ENCODE measurements around the gene SRRT.

Gene SRRT

DNA sequence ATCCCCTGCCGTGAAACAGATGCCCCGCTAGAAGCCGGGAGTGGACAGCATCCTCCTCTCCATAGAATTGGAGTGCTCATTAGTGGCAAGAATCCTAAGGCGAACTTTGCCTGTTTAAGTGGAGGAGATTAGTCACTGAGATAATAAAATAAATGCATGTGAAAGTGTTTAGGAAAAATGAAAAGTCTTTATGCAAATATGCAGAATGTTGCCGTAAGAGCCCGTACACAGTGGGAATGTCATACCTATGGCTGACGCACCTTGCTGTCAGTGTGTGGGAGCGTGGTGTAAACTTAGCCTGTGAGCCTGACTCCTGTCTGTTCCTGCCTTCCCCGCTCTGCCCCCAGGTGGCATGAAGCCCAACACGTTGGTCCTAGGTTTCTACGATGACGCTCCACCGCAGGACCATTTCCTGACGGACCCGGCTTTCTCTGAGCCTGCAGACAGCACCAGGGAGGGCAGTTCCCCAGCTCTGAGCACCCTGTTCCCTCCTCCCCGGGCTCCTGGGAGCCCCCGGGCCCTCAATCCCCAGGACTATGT is 9.5 kb upstream of the SRRT start:
- no peak overlapping the region for H3K4me3 ChIP-seq (replicated peaks; ENCODE audit: low read depth, low read length)
- TF ChIP-seq, protein P1, sequence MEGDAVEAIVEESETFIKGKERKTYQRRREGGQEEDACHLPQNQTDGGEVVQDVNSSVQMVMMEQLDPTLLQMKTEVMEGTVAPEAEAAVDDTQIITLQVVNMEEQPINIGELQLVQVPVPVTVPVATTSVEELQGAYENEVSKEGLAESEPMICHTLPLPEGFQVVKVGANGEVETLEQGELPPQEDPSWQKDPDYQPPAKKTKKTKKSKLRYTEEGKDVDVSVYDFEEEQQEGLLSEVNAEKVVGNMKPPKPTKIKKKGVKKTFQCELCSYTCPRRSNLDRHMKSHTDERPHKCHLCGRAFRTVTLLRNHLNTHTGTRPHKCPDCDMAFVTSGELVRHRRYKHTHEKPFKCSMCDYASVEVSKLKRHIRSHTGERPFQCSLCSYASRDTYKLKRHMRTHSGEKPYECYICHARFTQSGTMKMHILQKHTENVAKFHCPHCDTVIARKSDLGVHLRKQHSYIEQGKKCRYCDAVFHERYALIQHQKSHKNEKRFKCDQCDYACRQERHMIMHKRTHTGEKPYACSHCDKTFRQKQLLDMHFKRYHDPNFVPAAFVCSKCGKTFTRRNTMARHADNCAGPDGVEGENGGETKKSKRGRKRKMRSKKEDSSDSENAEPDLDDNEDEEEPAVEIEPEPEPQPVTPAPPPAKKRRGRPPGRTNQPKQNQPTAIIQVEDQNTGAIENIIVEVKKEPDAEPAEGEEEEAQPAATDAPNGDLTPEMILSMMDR (IDR thresholded peaks at IDR 0.05; ENCODE audit: low read length, missing control alignments), result no peak
- no peak for DNase-seq (ENCODE audit: low read depth)

DNA sequence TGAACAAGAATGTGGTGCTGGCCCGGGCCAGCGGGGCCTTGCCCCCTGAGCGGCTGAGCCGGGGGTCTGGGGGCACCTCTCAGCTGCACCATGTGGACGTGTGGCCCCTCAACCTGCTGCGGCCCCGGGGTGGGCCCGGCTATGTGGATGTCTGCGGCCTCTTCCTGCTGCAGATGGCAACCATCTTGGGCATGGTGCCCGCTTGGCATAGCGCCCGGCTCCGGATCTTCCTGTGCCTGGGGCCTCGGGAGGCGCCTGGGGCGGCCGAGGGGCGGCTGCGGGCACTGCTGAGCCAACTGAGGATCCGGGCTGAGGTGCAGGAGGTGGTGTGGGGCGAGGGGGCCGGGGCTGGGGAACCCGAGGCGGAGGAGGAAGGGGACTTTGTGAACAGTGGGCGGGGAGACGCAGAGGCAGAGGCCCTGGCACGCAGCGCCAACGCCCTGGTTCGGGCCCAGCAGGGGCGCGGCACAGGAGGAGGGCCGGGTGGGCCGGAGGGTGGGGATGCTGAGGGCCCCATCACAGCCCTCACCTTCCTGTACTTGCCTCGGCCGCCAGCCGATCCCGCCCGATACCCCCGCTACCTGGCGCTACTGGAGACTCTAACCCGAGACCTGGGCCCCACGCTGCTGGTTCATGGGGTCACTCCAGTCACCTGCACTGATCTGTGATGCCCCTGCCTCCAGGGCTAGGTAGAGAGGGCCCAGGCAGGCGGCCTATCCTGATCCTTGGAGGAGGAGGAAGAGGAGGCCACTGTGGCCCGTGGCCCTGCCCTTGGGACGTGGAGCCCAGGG is 8.8 kb upstream of the SRRT start:
- H3K4me3 ChIP-seq (replicated peaks; ENCODE audit: low read depth, low read length), result no peak overlapping the region
- DNase-seq (ENCODE audit: low read depth), result no peak
- TF ChIP-seq, protein P1 (IDR thresholded peaks at IDR 0.05; ENCODE audit: low read length, missing control alignments), result no peak

DNA sequence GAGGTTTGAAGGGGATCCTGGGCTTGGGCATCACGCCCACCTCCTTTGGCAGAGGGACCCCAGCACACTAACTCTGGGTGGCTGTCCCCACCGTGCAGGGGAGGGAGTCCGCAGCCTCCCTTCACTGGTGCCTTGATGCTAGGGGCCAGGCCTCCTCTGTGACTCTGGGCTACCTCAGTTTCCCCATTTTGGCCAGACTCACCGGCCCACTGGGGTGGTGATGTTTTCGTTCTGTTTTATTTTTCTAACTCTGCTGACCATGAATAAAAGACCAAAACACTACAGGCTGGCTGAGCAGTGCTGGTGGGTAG is 8.2 kb upstream of the SRRT start:
- H3K4me3 ChIP-seq (replicated peaks; ENCODE audit: low read depth, low read length), result peak overlapping the region; percentile 94
- no peak for DNase-seq (ENCODE audit: low read depth)
- TF ChIP-seq, protein P1 (IDR thresholded peaks at IDR 0.05; ENCODE audit: low read length, missing control alignments), result no peak

GRCh38 chr7:100867040-100867775 is 7.7 kb upstream of the SRRT start, which contains the start of gene TRIP6:
Gene TRIP6 (plus strand): TSS chr7:100867387. CDS start chr7:100867498, 111 bp downstream.
- TF ChIP-seq, protein P1 (IDR thresholded peaks at IDR 0.05; ENCODE audit: low read length, missing control alignments), result no peak
- DNase-seq (ENCODE audit: low read depth), result peak; percentile 90
- H3K4me3 ChIP-seq (replicated peaks; ENCODE audit: low read depth, low read length), result peak within 1 kb of the TSS; percentile 94

- TF ChIP-seq, protein P1 (IDR thresholded peaks at IDR 0.05; ENCODE audit: low read length, missing control alignments), result no peak
- no peak for DNase-seq (ENCODE audit: low read depth)
- peak overlapping the region; percentile 94 for H3K4me3 ChIP-seq (replicated peaks; ENCODE audit: low read depth, low read length)
These were observed 7.0 kb upstream of the SRRT start for GRCh38 chr7:100867776-100868485.

- H3K4me3 ChIP-seq (replicated peaks; ENCODE audit: low read depth, low read length), result no peak overlapping the region
- TF ChIP-seq, protein P1 (IDR thresholded peaks at IDR 0.05; ENCODE audit: low read length, missing control alignments), result no peak
- no peak for DNase-seq (ENCODE audit: low read depth)
These were observed 1.2 kb upstream of the SRRT start for GRCh38 chr7:100873599-100874299.

Data from fibroblast of pulmonary artery (primary cell).